ENCODE data around the gene NR1D2.

- TF ChIP-seq CTCF (IDR thresholded peaks at IDR 0.05; ENCODE audit: poor library complexity, severe bottlenecking), result no peak
- TF ChIP-seq POLR2AphosphoS5 (IDR thresholded peaks at IDR 0.05), result no peak
- no peak for TF ChIP-seq REST (IDR thresholded peaks at IDR 0.05; ENCODE audit: borderline replicate concordance)
- no peak for TF ChIP-seq EP300 (conservative IDR thresholded peaks at IDR 0.05; ENCODE audit: poor library complexity, severe bottlenecking)
- TF ChIP-seq TAF1 (IDR thresholded peaks at IDR 0.05; ENCODE audit: low read depth), result no peak
Observed at GRCh38 chr3:23942546-23942945, 2.5 kb upstream of the NR1D2 start.

All from neural cell (in vitro differentiated cells).